GM12878 (cell line): ENCODE results near the gene NINJ1. TPM values are rescaled to one million over a fixed set of nuclear protein-coding genes. Genes with fewer than 3 reads are reported as not detected.

ENCODE experiments used
- ATAC-seq: fragments of 200-7000 bp; cut with Tn5 transposase; 3 replicates; pipeline ENCODE4 v1.9.1; 2020; ENCODE audit warnings: mild to moderate bottlenecking, moderate library complexity
- BruUV-seq: library from RNA; stranded (reverse); fragments of 400-500 nt; replicated peaks from 2 replicates; lab custom pipeline; 2021; lab: Mats Ljungman, UMichigan
- CTCF ChIA-PET: fragments of 300-600 bp; sonication (Branson Sonifier 250); formaldehyde crosslinking; extraction: SDS; loops from one replicate; lab custom pipeline; 2021; ENCODE audit warnings: inconsistent platforms; lab: Yijun Ruan, JAX
- POLR2A ChIA-PET: fragments of 350-600 bp; formaldehyde crosslinking; extraction: SDS; loops from one replicate; lab custom pipeline; 2021; ENCODE audit warnings: inconsistent platforms; lab: Charles Lee
- RAD21 ChIA-PET: fragments of 300-600 bp; sonication (Branson Sonifier 250); formaldehyde crosslinking; loops from one replicate; lab custom pipeline; 2023; ENCODE audit warnings: antibody characterized with exemption; ENCODE audit not compliant: unreplicated experiment; lab: Charles Lee
- SMC1A ChIA-PET: fragments of 300-600 bp; sonication (Branson Sonifier 250); formaldehyde crosslinking; loops from one replicate; lab custom pipeline; 2023; ENCODE audit not compliant: unreplicated experiment, uncharacterized antibody; lab: Charles Lee
- DNase-seq: peaks from one replicate; pipeline ENCODE4 v3.0.0-alpha.2; 2011; ENCODE audit warnings: low read depth, low spot score
- FAIRE-seq: peaks from 3 replicates; lab custom pipeline; 2011; peaks lifted over from hg19 to GRCh38; lab: Jason Lieb, UNC
- H2AFZ ChIP-seq: 2 replicates; pipeline ENCODE4 v1.6.0; 2011; ENCODE audit warnings: low read depth, low read length, control low read depth; ENCODE audit not compliant: control insufficient read depth
- H3K27ac ChIP-seq: 2 replicates; pipeline ENCODE4 v1.5.1; 2011; ENCODE audit warnings: control low read depth; ENCODE audit not compliant: control insufficient read depth, insufficient read depth
- H3K27me3 ChIP-seq, 2 experiments: replicated peaks in 1 of 2; 2 replicates each; pipeline versions ENCODE4 v1.6.0 to v1.6.1; 2011; ENCODE audit warnings: low read length in 1 of 2; ENCODE audit not compliant: control insufficient read depth in 2 of 2, insufficient read depth in 2 of 2
- H3K36me3 ChIP-seq, 2 experiments: 2 replicates each; pipeline ENCODE4 v1.5.1; 2011; ENCODE audit warnings: low read length in 1 of 2; ENCODE audit not compliant: control insufficient read depth in 2 of 2, insufficient read depth in 2 of 2
- H3K4me1 ChIP-seq: 2 replicates; pipeline ENCODE4 v1.6.1; 2011; ENCODE audit warnings: mild to moderate bottlenecking, low read length, moderate library complexity, mixed read lengths; ENCODE audit not compliant: control insufficient read depth, insufficient read depth
- H3K4me2 ChIP-seq: 2 replicates; pipeline ENCODE4 v1.6.0; 2011; ENCODE audit warnings: control low read depth; ENCODE audit not compliant: control insufficient read depth, insufficient read depth
- H3K4me3 ChIP-seq: fragments of 200-600 bp; sonication (generic); 2 replicates; pipeline ENCODE4 v1.5.1; 2016
- H3K79me2 ChIP-seq: 2 replicates; pipeline ENCODE4 v1.6.0; 2011; ENCODE audit warnings: low read length; ENCODE audit not compliant: control insufficient read depth, insufficient read depth
- H3K9ac ChIP-seq: 2 replicates; pipeline ENCODE4 v1.8.0; 2011; ENCODE audit warnings: low read length, control low read depth, mixed read lengths; ENCODE audit not compliant: control insufficient read depth, insufficient read depth
- H3K9me3 ChIP-seq: replicated peaks from 3 replicates; pipeline ENCODE4 v1.5.1; 2011; ENCODE audit warnings: mild to moderate bottlenecking, low read length; ENCODE audit not compliant: control insufficient read depth, insufficient read depth
- H4K20me1 ChIP-seq: 2 replicates; pipeline ENCODE4 v1.6.0; 2011; ENCODE audit not compliant: control insufficient read depth, insufficient read depth
- BACH1 ChIP-seq: fragments of 450-650 bp; IDR thresholded peaks from 2 replicates; pipeline ENCODE4 v1.6.1; 2017; ENCODE audit warnings: mild to moderate bottlenecking, borderline replicate concordance
- CTCF ChIP-seq, 3 experiments: IDR thresholded peaks in 2 of 3; conservative IDR thresholded peaks in 1 of 3; 2 replicates each; pipeline ENCODE4 v1.5.1; 2011; ENCODE audit warnings: low read depth in 3 of 3, low read length in 3 of 3, mild to moderate bottlenecking in 3 of 3, control low read depth in 2 of 3, moderate library complexity in 2 of 3, inconsistent platforms in 1 of 3, mixed read lengths in 1 of 3; ENCODE audit not compliant: control insufficient read depth in 2 of 3, insufficient read depth in 1 of 3; ENCODE audit errors: extremely low read depth in 1 of 3
- FOS ChIP-seq: IDR thresholded peaks from 3 replicates; pipeline ENCODE4 v1.6.1; 2011; ENCODE audit warnings: borderline replicate concordance; ENCODE audit not compliant: insufficient read length; ENCODE audit errors: extremely low read depth
- MAX ChIP-seq: IDR thresholded peaks from 2 replicates; pipeline ENCODE4 v1.6.1; 2012; ENCODE audit warnings: low read depth, low read length, improper control_type of control experiment
- NFYB ChIP-seq: IDR thresholded peaks from 2 replicates; pipeline ENCODE4 v1.6.1; 2011; ENCODE audit warnings: low read depth, mild to moderate bottlenecking, low read length, improper control_type of control experiment, moderate library complexity; ENCODE audit not compliant: insufficient read depth
- NRF1 ChIP-seq: conservative IDR thresholded peaks from 2 replicates; pipeline ENCODE4 v1.6.1; 2011; ENCODE audit warnings: mild to moderate bottlenecking, low read depth, low read length, improper control_type of control experiment
- PKNOX1 ChIP-seq: fragments of 450-650 bp; IDR thresholded peaks from 2 replicates; pipeline ENCODE4 v1.6.1; 2016; ENCODE audit warnings: mild to moderate bottlenecking
- RAD21 ChIP-seq: IDR thresholded peaks from 2 replicates; pipeline ENCODE4 v1.6.1; 2011; ENCODE audit warnings: mild to moderate bottlenecking, low read depth, low read length, moderate library complexity; ENCODE audit not compliant: insufficient read depth
- SMAD5 ChIP-seq: IDR thresholded peaks from 2 replicates; pipeline ENCODE4 v1.6.1; 2016; ENCODE audit warnings: antibody characterized with exemption, low read depth
- SUZ12 ChIP-seq: fragments of 200-600 bp; sonication (generic); IDR thresholded peaks from one replicate; pipeline ENCODE4 v1.6.1; 2018; ENCODE audit warnings: antibody characterized with exemption, mild to moderate bottlenecking; ENCODE audit not compliant: unreplicated experiment
- WGBS: methylation state at CpG from one replicate; pipeline ENCODE4 v1.1.6; 2016; ENCODE audit warnings: low lambda C conversion rate; ENCODE audit not compliant: insufficient replicate concordance, insufficient coverage; ENCODE audit errors: missing lambda C conversion rate; 5-methylcytosine and 5-hydroxymethylcytosine counted together
- in situ Hi-C: fragments of 300-500 bp; cut with MboI; formaldehyde crosslinking; loops from 9 replicates; pipeline ENCODE4 v1.14.3; 2018; ENCODE audit warnings: mixed read lengths
- intact Hi-C: fragments of 100-400 bp; cut with micrococcal nuclease; formaldehyde crosslinking; loops from one replicate; pipeline ENCODE4 v1.14.2; 2022; ENCODE audit not compliant: unreplicated experiment
- polyA plus RNA-seq, 11 experiments: library from polyadenylated mRNA; depleted of rRNA in 4 of 11; unstranded in 6 of 11; stranded (reverse) in 5 of 11; fragments of >200 nt; fragmentation: Nextera tagmentation in 4 of 11; fragmentation: Illumina TruSeq in 1 of 11; extraction: Ambion mirVana in 4 of 11; extraction: Trizol in 1 of 11; gene quantifications; 1 replicate in 1 of 11; 2 replicates in 10 of 11; pipeline versions ENCODE4 v1.2.1 to v1.2.3, GENCODE V29; 2011 to 2016; ENCODE audit warnings: inconsistent platforms in 2 of 11, missing spikeins in 2 of 11, low read depth in 1 of 11
- total RNA-seq, 4 experiments: library from RNA; depleted of rRNA in 3 of 4; stranded (reverse); fragments of >200 nt in 3 of 4; fragmentation: Illumina TruSeq in 1 of 4; extraction: Trizol in 1 of 4; gene quantifications; 2 replicates each; pipeline versions ENCODE4 v1.2.1 to v1.2.3, GENCODE V29; 2013 to 2021
- TF ChIP-seq, protein P1 (sequence below): IDR thresholded peaks from 2 replicates; pipeline ENCODE4 v1.6.1; 2012; ENCODE audit warnings: improper control_type of control experiment, low read depth, low read length; ENCODE audit not compliant: insufficient replicate concordance
- TF ChIP-seq, protein P2 (sequence below): fragments of 150-350 bp; IDR thresholded peaks from 2 replicates; pipeline ENCODE4 v1.6.1; 2014; ENCODE audit warnings: mild to moderate bottlenecking, low read depth, low read length

NINJ1 gene
- total and polyA plus RNA-seq, 10 of the 15 experiments (the other 5 are each of a cell fraction or from before 2014, with no cell fraction given), result 0.64 to 33.5 (median 17.1) TPM

DNA sequence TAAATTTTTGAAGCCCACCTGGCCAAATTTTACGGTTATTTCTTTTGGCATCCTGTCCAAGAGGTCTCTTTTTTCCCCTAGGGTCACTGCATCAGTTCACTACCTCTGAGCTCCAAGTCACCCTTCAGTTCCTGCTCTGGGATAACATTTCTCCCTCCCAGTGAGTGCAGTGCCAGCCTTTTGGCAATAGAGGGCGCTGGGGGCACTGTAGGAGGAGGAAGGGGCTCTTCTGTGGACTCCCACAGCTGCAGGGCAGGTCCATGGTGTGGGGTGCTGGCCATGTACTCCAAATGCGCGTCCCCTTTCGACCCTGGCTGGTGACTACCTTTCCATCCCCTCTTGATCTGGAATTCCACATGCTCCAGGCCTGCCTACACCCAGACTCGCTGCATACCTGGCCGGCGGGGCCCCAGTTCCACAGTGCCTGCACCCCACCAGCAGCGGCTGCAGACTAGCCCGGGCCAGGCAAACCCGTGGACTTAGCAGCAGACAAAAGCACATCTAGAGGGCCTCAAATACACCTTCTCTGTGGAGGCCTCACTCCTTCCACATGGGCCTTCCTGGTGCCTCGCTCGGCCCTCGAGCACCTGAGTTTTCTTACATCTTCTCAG, 20.3 kb upstream of the NINJ1 start:
- DNase-seq, result no peak
- no peak overlapping the region for H3K9ac ChIP-seq
- H4K20me1 ChIP-seq, result no peaks in the 10 kb centered on the region
- no peak overlapping the region for H3K4me3 ChIP-seq
- no peak overlapping the region for H2AFZ ChIP-seq
- no peak for FAIRE-seq
- CTCF ChIA-PET, result interaction anchor here (0.6 to 3.5 kb wide), 18 partner anchors 9 to 412 kb away, joined by 3 to 16 read pairs (median 4); no protein-coding TSS in a partner anchor
- WGBS, result 81% methylated on average over 14 of the region's 14 CpGs
- H3K27ac ChIP-seq, result no peak overlapping the region
- H3K4me1 ChIP-seq, result peaks cover 5% of the 10 kb centered on the region
- ATAC-seq, result peak; percentile 28; the same call in 1 of the 3 replicates
- in situ Hi-C loops, result no loop called here
- intact Hi-C loops, result loop anchor here (2.0 kb wide), 1 partner anchor 46 kb away; no protein-coding TSS in a partner anchor
- no peak overlapping the region for H3K4me2 ChIP-seq
- H3K36me3 ChIP-seq, result no peaks in the 10 kb centered on the region
- BruUV-seq, result no TSS peak
- no peaks in the 10 kb centered on the region for H3K79me2 ChIP-seq
- SMC1A ChIA-PET, result interaction anchor here (1.0 to 1.3 kb wide), 3 partner anchors 46 to 151 kb away, joined by 3 to 4 read pairs (median 3); no protein-coding TSS in a partner anchor
- no peaks in the 10 kb centered on the region; the same call in 1 of the 3 replicates for H3K9me3 ChIP-seq
- RAD21 ChIA-PET, result no interaction called here
- H3K27me3 ChIP-seq, result no peaks in the 10 kb centered on the region
- POLR2A ChIA-PET, result no interaction called here
- TF ChIP-seq RAD21, result peak; percentile 29; the same call in 1 of the 2 replicates
- TF ChIP-seq NRF1, result no peak
- no peak for TF ChIP-seq FOS
- peak; percentile 47 to 71 (median 64) for TF ChIP-seq CTCF (IDR thresholded peaks at IDR 0.05 in 2 of 3, conservative IDR thresholded peaks at IDR 0.05 in 1 of 3; ENCODE audit: control insufficient read depth in 2 of 3, extremely low read depth in 1 of 3, insufficient read depth in 1 of 3, low read depth in 3 of 3, low read length in 3 of 3)
- TF ChIP-seq SUZ12, result no peak
- TF ChIP-seq, protein P1, sequence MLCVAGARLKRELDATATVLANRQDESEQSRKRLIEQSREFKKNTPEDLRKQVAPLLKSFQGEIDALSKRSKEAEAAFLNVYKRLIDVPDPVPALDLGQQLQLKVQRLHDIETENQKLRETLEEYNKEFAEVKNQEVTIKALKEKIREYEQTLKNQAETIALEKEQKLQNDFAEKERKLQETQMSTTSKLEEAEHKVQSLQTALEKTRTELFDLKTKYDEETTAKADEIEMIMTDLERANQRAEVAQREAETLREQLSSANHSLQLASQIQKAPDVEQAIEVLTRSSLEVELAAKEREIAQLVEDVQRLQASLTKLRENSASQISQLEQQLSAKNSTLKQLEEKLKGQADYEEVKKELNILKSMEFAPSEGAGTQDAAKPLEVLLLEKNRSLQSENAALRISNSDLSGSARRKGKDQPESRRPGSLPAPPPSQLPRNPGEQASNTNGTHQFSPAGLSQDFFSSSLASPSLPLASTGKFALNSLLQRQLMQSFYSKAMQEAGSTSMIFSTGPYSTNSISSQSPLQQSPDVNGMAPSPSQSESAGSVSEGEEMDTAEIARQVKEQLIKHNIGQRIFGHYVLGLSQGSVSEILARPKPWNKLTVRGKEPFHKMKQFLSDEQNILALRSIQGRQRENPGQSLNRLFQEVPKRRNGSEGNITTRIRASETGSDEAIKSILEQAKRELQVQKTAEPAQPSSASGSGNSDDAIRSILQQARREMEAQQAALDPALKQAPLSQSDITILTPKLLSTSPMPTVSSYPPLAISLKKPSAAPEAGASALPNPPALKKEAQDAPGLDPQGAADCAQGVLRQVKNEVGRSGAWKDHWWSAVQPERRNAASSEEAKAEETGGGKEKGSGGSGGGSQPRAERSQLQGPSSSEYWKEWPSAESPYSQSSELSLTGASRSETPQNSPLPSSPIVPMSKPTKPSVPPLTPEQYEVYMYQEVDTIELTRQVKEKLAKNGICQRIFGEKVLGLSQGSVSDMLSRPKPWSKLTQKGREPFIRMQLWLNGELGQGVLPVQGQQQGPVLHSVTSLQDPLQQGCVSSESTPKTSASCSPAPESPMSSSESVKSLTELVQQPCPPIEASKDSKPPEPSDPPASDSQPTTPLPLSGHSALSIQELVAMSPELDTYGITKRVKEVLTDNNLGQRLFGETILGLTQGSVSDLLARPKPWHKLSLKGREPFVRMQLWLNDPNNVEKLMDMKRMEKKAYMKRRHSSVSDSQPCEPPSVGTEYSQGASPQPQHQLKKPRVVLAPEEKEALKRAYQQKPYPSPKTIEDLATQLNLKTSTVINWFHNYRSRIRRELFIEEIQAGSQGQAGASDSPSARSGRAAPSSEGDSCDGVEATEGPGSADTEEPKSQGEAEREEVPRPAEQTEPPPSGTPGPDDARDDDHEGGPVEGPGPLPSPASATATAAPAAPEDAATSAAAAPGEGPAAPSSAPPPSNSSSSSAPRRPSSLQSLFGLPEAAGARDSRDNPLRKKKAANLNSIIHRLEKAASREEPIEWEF, result no peak
- TF ChIP-seq SMAD5, result no peak
- no peak for TF ChIP-seq BACH1
- no peak for TF ChIP-seq NFYB
- no peak for TF ChIP-seq MAX
- TF ChIP-seq, protein P2, sequence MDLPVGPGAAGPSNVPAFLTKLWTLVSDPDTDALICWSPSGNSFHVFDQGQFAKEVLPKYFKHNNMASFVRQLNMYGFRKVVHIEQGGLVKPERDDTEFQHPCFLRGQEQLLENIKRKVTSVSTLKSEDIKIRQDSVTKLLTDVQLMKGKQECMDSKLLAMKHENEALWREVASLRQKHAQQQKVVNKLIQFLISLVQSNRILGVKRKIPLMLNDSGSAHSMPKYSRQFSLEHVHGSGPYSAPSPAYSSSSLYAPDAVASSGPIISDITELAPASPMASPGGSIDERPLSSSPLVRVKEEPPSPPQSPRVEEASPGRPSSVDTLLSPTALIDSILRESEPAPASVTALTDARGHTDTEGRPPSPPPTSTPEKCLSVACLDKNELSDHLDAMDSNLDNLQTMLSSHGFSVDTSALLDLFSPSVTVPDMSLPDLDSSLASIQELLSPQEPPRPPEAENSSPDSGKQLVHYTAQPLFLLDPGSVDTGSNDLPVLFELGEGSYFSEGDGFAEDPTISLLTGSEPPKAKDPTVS, result no peak
- no peak for TF ChIP-seq PKNOX1
